Ascending aorta (tissue), 2 donors: ENCODE data around the gene CNGA1. TPM values are rescaled to one million over a fixed set of nuclear protein-coding genes. Genes with fewer than 3 reads are reported as not detected.
"Not testable (repeated sequence)": the region's sequence is repeated elsewhere in the genome, so short reads cannot be mapped to it uniquely, and the experiment has no call there.

Experiments
- DNase-seq, 2 donors: peaks; one replicate each; pipeline ENCODE4 v3.0.0-alpha.2; 2019; ENCODE audit warnings: low spot score in 2 of 2
- H3K27ac ChIP-seq, 2 donors: fragments of 200-600 bp; sonication (generic); one replicate each; pipeline ENCODE4 v1.5.1; 2016 to 2017; ENCODE audit warnings: mild to moderate bottlenecking in 1 of 2
- H3K27me3 ChIP-seq: fragments of 200-600 bp; sonication (generic); one replicate; pipeline ENCODE4 v1.5.1; 2017
- H3K36me3 ChIP-seq, 2 donors: fragments of 200-600 bp; sonication (generic); one replicate each; pipeline ENCODE4 v1.5.1; 2016
- H3K4me1 ChIP-seq, 2 donors: fragments of 200-600 bp; sonication (generic); one replicate each; pipeline ENCODE4 v1.5.1; 2016 to 2017; ENCODE audit warnings: mild to moderate bottlenecking in 1 of 2
- H3K4me3 ChIP-seq, 2 donors: fragments of 200-600 bp; sonication (generic); one replicate each; pipeline ENCODE4 v1.5.1; 2016 to 2017; ENCODE audit warnings: mild to moderate bottlenecking in 1 of 2
- H3K9me3 ChIP-seq, 2 donors: fragments of 200-600 bp; sonication (generic); one replicate each; pipeline ENCODE4 v1.5.1; 2016
- CTCF ChIP-seq, 3 experiments: fragments of 200-600 bp in 2 of 3; fragments of 450-650 bp in 1 of 3; sonication (generic) in 2 of 3; IDR thresholded peaks; one replicate each; pipeline ENCODE4 v1.5.1; 2016 to 2019; ENCODE audit warnings: antibody characterized with exemption in 3 of 3, mild to moderate bottlenecking in 1 of 3, moderate library complexity in 1 of 3
- intact Hi-C: fragments of 100-400 bp; cut with DNase I; formaldehyde crosslinking; loops from one replicate; pipeline ENCODE4 v1.15.1; 2023
- total RNA-seq: library from RNA; depleted of rRNA; stranded (reverse); fragments of >200 nt; gene quantifications from one replicate; pipeline ENCODE4 v1.1.0, GENCODE V29; 2016

The CNGA1 gene
- total RNA-seq, 1 donor from 2014 or later = not detected

- TF ChIP-seq CTCF (IDR thresholded peaks at IDR 0.05) = no peak
- H3K27me3 ChIP-seq = no peaks in the 10 kb centered on the region
- intact Hi-C loops = no loop called here
- no peak overlapping the region for H3K4me3 ChIP-seq
- H3K4me1 ChIP-seq = no peaks in the 10 kb centered on the region
- no peak for DNase-seq
- no peaks in the 10 kb centered on the region for H3K36me3 ChIP-seq
- H3K27ac ChIP-seq = no peak overlapping the region
- H3K9me3 ChIP-seq = peaks cover 0 to 4% of the 10 kb centered on the region in 2 donors
Measured at GRCh38 chr4:47996021-47996420, 20.5 kb downstream of the CNGA1 start.

DNA sequence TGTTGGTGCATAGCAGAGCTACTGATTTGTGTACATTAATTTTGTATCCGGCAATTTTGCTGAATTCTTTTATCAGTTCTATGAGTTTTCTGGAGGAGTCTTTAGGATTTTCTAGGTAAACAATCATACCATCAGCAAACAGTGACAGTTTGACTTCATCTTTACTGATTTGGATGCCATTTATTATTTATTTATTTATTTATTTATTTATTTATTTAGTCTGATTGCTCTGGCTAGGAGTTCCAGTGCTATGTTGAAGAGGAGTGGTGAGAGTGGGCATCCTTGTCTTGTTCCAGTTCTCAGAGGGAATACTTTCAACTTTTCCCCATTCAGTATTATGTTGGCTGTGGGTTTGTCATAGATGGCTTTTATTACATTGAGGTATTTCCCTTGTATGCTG lies 24.0 kb downstream of the CNGA1 start:
- H3K9me3 ChIP-seq, DNase-seq, H3K36me3 ChIP-seq, H3K27me3 ChIP-seq, H3K4me1 ChIP-seq, H3K27ac ChIP-seq, H3K4me3 ChIP-seq, intact Hi-C loops: not testable (repeated sequence)

DNA sequence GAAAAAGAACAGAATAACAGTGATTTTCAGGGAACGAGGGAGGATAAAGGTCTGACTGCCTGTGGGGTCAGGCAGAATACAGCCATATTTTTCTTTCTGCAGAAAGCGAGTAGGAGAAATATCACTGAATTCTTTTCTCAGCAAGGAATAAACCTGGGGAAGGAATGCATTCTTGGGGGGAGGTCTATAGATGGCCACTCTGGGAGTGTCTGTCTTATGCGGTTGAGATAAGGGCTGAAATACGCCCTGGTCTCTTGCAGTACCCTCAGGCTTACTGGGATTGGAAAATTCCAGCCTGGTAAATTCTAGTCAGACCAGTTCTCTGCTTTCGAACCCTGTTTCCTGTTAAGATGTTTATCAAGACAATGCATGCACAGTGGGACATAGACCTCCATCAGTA lies 26.3 kb downstream of the CNGA1 start:
- Histone ChIP-seq H3K9me3 (peaks cover 0 to 10% of the 10 kb centered on the region in 2 donors), H3K27me3 (no peaks in the 10 kb centered on the region), H3K27ac (no peak overlapping the region), H3K36me3 (no peaks in the 10 kb centered on the region), H3K4me1 (no peaks in the 10 kb centered on the region), H3K4me3 (no peak overlapping the region)
- TF ChIP-seq CTCF (IDR thresholded peaks at IDR 0.05) = no peak
- no peak for DNase-seq
- intact Hi-C loops = no loop called here

DNA sequence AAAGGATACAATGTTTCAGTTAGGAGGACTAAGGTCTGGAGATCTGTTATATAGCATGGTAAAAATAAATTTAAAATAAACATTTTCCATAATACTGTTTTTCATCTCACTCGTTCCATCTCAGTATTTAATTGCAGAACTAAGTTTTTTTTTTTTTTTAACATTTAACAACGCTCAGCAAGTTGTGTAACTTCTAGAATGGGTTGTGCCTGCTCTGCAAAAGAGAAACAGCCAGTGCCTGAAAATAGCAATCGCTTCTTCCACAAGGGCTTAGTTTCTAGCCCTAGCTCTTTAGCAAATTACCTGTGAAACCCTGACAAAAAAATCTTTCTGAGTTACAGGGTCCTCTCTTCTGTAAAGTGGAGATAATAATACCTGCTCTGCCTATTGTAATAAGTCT lies 41.9 kb downstream of the CNGA1 start:
- H3K4me1 ChIP-seq = no peaks in the 10 kb centered on the region
- H3K27ac ChIP-seq = no peak overlapping the region
- H3K27me3 ChIP-seq = no peaks in the 10 kb centered on the region
- DNase-seq = no peak
- no peak overlapping the region for H3K4me3 ChIP-seq
- no peaks in the 10 kb centered on the region for H3K36me3 ChIP-seq
- TF ChIP-seq CTCF (IDR thresholded peaks at IDR 0.05) = no peak
- no peaks in the 10 kb centered on the region for H3K9me3 ChIP-seq
- intact Hi-C loops = no loop called here

GRCh38 chr4:47972721-47973120 lies 43.8 kb downstream of the CNGA1 start:
- no peak for DNase-seq
- no peak for TF ChIP-seq CTCF (IDR thresholded peaks at IDR 0.05)
- Histone ChIP-seq H3K36me3 (no peaks in the 10 kb centered on the region), H3K4me3 (no peak overlapping the region), H3K4me1 (no peaks in the 10 kb centered on the region), H3K27me3 (no peaks in the 10 kb centered on the region), H3K27ac (no peak overlapping the region), H3K9me3 (no peaks in the 10 kb centered on the region)
- intact Hi-C loops = no loop called here

GRCh38 chr4:47972181-47972580 lies 44.3 kb downstream of the CNGA1 start:
- H3K4me1 ChIP-seq = no peaks in the 10 kb centered on the region
- H3K27me3 ChIP-seq = no peaks in the 10 kb centered on the region
- H3K9me3 ChIP-seq = no peaks in the 10 kb centered on the region
- H3K36me3 ChIP-seq = no peaks in the 10 kb centered on the region
- H3K4me3 ChIP-seq = no peak overlapping the region
- no peak for DNase-seq
- TF ChIP-seq CTCF (IDR thresholded peaks at IDR 0.05) = no peak
- intact Hi-C loops = no loop called here
- H3K27ac ChIP-seq = no peak overlapping the region
